ENCODE results near the gene CKAP4.
A peak's percentile ranks its signal among the peaks of the same experiment; 100 is the strongest.
"Not testable (repeated sequence)": the region's sequence is repeated elsewhere in the genome, so short reads cannot be mapped to it uniquely, and the experiment has no call there.

CKAP4 gene

GRCh38 chr12:106247674-106248311 lies at the start of gene CKAP4:
Gene CKAP4 (minus strand): TSS chr12:106248020. CDS start chr12:106247851, 169 bp downstream.
- DNase-seq, result no peak

GRCh38 chr12:106297075-106297474 lies 49.3 kb upstream of the CKAP4 start:
- no peak for DNase-seq

- DNase-seq, result no peak
Observed at GRCh38 chr12:106296179-106296877, 48.5 kb upstream of the CKAP4 start.

- DNase-seq, result no peak
Observed at GRCh38 chr12:106292339-106292738, 44.5 kb upstream of the CKAP4 start.

- DNase-seq, result no peak
Observed at GRCh38 chr12:106291342-106291741, 43.5 kb upstream of the CKAP4 start.

GRCh38 chr12:106290666-106291065 lies 42.8 kb upstream of the CKAP4 start:
- DNase-seq, result no peak

GRCh38 chr12:106289196-106289681 lies 41.4 kb upstream of the CKAP4 start:
- DNase-seq, result no peak

GRCh38 chr12:106288494-106289195 lies 40.8 kb upstream of the CKAP4 start:
- no peak for DNase-seq

GRCh38 chr12:106288101-106288493 lies 40.3 kb upstream of the CKAP4 start:
- no peak for DNase-seq

- DNase-seq, result no peak
Observed at GRCh38 chr12:106287364-106287763, 39.5 kb upstream of the CKAP4 start.

- DNase-seq, result not testable (repeated sequence)
Observed at GRCh38 chr12:106286576-106287162, 38.8 kb upstream of the CKAP4 start.

GRCh38 chr12:106285982-106286381 lies 38.2 kb upstream of the CKAP4 start:
- DNase-seq, result no peak

- no peak for DNase-seq
Observed at GRCh38 chr12:106284358-106285105, 36.7 kb upstream of the CKAP4 start.

GRCh38 chr12:106282457-106283097 lies 34.8 kb upstream of the CKAP4 start:
- peak; percentile 55 to 64 for DNase-seq

- no peak for DNase-seq
Observed at GRCh38 chr12:106281804-106282203, 34.0 kb upstream of the CKAP4 start.

GRCh38 chr12:106281056-106281782 lies 33.4 kb upstream of the CKAP4 start:
- DNase-seq, result no peak

GRCh38 chr12:106280106-106280505 lies 32.3 kb upstream of the CKAP4 start:
- DNase-seq, result no peak

- DNase-seq, result no peak
Observed at GRCh38 chr12:106276032-106276740, 28.4 kb upstream of the CKAP4 start.

- no peak for DNase-seq
Observed at GRCh38 chr12:106275458-106275857, 27.6 kb upstream of the CKAP4 start.

GRCh38 chr12:106274575-106275121 lies 26.8 kb upstream of the CKAP4 start:
- DNase-seq, result no peak

Measured in AML-193 (cell line).